Kidney epithelial cell (primary cell): Measurements from ENCODE around the gene RDH13. TPM values are rescaled to one million over a fixed set of nuclear protein-coding genes. Genes with fewer than 3 reads are reported as not detected.

Source experiments
- DNase-seq: peaks from one replicate; pipeline ENCODE4 v3.0.0-alpha.2; 2010; ENCODE audit warnings: low read depth
- H3K27me3 ChIP-seq: 2 replicates; pipeline ENCODE4 v1.6.0; 2011; ENCODE audit warnings: low read length; ENCODE audit not compliant: control insufficient read depth, insufficient read depth
- H3K36me3 ChIP-seq: 2 replicates; pipeline ENCODE4 v1.5.1; 2011; ENCODE audit warnings: low read length; ENCODE audit not compliant: control insufficient read depth, insufficient read depth
- H3K4me3 ChIP-seq: 2 replicates; pipeline ENCODE4 v1.5.1; 2011; ENCODE audit warnings: low read depth, mild to moderate bottlenecking, control low read depth, low read length
- total RNA-seq: library from RNA; depleted of rRNA; stranded (reverse); fragments of >200 nt; gene quantifications from 2 replicates; pipeline ENCODE4 v1.2.3, GENCODE V29; 2015
- TF ChIP-seq, protein P1 (sequence below): IDR thresholded peaks from 2 replicates; pipeline ENCODE4 v1.5.1; 2011; ENCODE audit warnings: mild to moderate bottlenecking, moderate library complexity, low read length, control low read depth, inconsistent platforms; ENCODE audit not compliant: insufficient read depth, poor library complexity, severe bottlenecking

RDH13 gene
- total RNA-seq, 1 donor from 2014 or later: 23.4 TPM

DNA sequence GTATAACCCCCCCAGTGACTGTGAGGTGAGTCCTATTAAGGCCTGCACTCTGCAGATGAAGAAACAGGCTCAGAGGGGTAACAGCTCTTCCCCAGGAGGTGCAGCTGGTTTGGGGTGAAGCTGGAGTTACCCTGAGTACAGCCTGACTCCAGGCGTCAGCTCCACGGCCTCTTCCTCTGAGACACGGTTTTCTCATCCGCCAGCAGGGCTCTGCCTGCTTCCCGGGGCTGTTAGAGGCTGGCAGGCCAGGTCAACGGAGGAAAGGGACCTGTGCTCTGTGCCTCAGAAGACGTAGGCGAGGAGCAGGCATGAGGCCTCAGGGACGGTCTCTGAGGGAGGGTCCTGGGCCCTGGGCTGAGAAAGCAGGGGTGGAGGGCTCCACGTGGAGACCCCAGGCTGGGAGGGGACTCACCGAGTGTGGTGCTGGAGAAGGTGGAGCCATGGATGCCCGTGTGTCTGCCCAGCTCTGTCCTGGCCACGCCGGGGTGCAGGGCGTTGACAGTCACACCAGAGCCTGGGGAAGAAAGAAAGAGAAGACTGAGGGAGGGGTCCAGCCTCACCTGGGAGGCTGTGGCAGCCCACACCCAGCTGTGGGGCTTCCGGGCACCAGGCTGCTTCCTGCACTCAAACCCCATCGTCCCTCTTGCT is 15.8 kb downstream of the RDH13 start:
- H3K36me3 ChIP-seq: peaks cover 4% of the 10 kb centered on the region
- no peak overlapping the region for H3K4me3 ChIP-seq
- H3K27me3 ChIP-seq: no peaks in the 10 kb centered on the region
- no peak for DNase-seq
- TF ChIP-seq, protein P1, sequence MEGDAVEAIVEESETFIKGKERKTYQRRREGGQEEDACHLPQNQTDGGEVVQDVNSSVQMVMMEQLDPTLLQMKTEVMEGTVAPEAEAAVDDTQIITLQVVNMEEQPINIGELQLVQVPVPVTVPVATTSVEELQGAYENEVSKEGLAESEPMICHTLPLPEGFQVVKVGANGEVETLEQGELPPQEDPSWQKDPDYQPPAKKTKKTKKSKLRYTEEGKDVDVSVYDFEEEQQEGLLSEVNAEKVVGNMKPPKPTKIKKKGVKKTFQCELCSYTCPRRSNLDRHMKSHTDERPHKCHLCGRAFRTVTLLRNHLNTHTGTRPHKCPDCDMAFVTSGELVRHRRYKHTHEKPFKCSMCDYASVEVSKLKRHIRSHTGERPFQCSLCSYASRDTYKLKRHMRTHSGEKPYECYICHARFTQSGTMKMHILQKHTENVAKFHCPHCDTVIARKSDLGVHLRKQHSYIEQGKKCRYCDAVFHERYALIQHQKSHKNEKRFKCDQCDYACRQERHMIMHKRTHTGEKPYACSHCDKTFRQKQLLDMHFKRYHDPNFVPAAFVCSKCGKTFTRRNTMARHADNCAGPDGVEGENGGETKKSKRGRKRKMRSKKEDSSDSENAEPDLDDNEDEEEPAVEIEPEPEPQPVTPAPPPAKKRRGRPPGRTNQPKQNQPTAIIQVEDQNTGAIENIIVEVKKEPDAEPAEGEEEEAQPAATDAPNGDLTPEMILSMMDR: no peak

DNA sequence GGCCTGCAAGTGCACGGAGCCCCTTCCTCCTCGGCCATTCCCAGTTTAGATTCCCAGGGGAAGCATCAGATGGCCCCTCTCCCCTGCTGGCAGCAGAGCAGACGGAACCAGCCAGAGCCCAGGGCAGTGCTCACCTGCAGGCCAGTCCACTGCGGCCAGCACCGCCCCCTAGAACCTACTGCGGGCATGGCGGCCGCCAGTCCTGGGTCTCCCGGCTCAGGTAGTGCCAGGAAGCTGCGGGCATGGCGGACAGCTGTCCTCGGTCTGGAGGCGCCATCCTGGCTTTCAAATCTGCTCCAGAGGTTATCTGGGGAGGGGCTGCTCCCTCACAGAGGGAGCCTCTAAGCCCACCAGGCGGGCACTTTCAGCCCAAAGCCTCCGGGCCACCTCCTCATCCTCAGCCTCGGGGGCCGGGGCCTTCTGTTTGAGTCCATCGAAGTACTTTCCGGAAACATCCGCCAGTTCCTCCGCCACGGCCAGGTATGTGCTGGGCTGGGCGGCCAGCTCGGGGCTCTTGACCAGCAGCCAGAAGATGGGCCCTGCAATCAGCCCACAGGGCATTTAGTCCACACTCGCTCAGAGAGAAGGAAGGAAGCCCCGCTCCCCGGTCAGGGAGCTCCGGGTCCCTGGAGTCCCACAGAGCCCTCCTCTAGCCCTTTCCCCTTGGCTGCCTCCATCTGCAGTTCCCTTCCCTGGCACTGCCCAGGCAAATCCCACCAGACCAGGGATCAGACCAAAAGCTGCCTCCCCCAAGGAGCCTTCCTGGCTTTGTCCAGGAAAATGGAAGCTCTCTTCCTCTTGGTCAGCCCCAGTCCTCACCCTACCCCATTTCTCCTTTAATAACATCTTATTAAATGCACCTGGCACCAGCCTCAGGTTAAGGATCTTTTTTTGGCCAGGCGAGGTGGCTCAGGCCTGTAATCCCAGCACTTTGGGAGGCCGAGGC is 17.9 kb downstream of the RDH13 start:
- Histone ChIP-seq H3K27me3 (no peaks in the 10 kb centered on the region), H3K36me3 (peaks cover 4% of the 10 kb centered on the region), H3K4me3 (no peak overlapping the region)
- TF ChIP-seq, protein P1: no peak
- no peak for DNase-seq

DNA sequence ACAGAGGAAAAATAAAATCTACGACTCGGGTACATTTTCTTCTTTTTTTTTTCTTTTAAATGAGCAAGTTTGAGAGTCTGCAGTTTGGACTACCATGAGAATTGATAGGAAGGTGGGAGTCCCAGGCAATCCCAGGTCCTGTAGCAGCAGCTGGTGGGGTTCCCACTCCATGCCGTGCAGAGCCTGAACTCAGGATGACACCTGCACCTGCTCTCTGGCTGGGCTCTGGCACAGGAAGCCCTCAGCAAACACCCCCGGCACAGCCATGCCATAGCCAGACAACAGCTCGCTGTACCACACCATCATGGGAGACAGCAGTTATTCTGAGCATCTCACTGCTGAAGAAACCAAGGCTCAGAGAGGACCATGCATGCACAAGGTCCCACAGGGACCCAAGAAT is 18.7 kb downstream of the RDH13 start:
- Histone ChIP-seq H3K36me3 (peaks cover 4% of the 10 kb centered on the region), H3K27me3 (no peaks in the 10 kb centered on the region), H3K4me3 (no peak overlapping the region)
- no peak for DNase-seq
- TF ChIP-seq, protein P1: no peak

DNA sequence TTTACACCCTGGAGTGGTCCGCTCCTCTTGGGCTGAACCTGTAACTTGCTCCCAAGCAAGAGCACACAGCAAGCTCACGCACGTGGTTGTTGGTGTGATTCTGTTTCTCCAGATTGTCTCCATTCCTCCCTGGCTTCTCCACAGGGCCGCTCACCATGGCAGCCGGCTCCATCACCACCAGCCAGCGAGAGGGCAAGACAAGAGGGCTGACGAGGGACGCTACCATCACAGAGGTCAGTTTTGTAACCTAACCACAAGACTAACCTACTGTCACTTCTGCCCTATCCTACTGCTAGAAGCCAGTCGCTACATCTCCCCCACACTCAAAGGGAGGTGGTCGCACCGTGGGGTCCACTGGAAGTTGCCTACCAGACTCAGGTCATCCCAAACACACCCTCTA is 20.3 kb downstream of the RDH13 start:
- DNase-seq: no peak
- H3K36me3 ChIP-seq: peaks cover 4% of the 10 kb centered on the region
- TF ChIP-seq, protein P1: no peak
- no peak overlapping the region for H3K4me3 ChIP-seq
- H3K27me3 ChIP-seq: no peaks in the 10 kb centered on the region

DNA sequence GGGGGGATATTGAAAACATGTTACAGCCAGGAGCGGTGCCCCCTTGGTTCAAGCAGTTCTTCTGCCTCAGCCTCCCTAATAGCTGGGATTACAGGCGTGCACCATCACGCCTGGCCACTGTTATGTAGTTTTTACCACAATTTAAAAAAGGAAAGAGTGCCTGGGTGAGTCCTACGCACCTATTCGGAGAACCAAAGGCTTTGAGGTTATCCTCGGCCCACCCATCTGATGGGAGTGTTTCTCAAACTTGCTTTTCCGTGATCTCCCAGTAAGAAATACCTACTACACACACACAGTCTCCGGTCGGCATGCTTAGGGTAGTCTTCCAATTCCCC is 20.6 kb downstream of the RDH13 start:
- Histone ChIP-seq H3K36me3 (peaks cover 4% of the 10 kb centered on the region), H3K4me3 (no peak overlapping the region), H3K27me3 (no peaks in the 10 kb centered on the region)
- TF ChIP-seq, protein P1: no peak
- DNase-seq: no peak
